ENCODE results near the gene ATAD3A. TPM values are rescaled to one million over a fixed set of nuclear protein-coding genes. Genes with fewer than 3 reads are reported as not detected.
"Not testable (repeated sequence)": the region's sequence is repeated elsewhere in the genome, so short reads cannot be mapped to it uniquely, and the experiment has no call there.

Gene ATAD3A
- total RNA-seq, 1 experiment from 2014 or later, result 63.2 TPM

GRCh38 chr1:1504777-1505365 is 7.1 kb upstream of the ATAD3A start:
- ChIA-PET POLR2A (interaction anchor here (0.5 to 3.1 kb wide), 13 partner anchors 11 to 196 kb away, joined by 3 to 41 read pairs (median 4); partner anchors contain the start of genes AURKAIP1, CCNL2 and MRPL20), CTCF (interaction anchor here (0.5 to 2.1 kb wide), 27 partner anchors 12 to 253 kb away, joined by 3 to 17 read pairs (median 3); partner anchors contain the start of genes AURKAIP1, CCNL2 and UBE2J2)
- intact Hi-C loops (cut with micrococcal nuclease), result loop anchor here (10.0 kb wide), 2 partner anchors 100 to 130 kb away; partner anchors contain the start of genes AURKAIP1 and MRPL20
- H3K27me3 Mint-ChIP-seq (ENCODE audit: insufficient read depth, unreplicated experiment); H3K36me3 Mint-ChIP-seq (ENCODE audit: insufficient read depth, unreplicated experiment); H3K9me3 Mint-ChIP-seq (ENCODE audit: unreplicated experiment); H3K4me1 Mint-ChIP-seq (ENCODE audit: insufficient read depth, unreplicated experiment); BruUV-seq (replicated peaks): not testable (repeated sequence)
- Mint-ChIP-seq H3K27ac (ENCODE audit: low read depth, unreplicated experiment) (peak overlapping the region; percentile 98), H3K4me3 (ENCODE audit: unreplicated experiment) (peak overlapping the region; percentile 77)
- peak; percentile 79 for DNase-seq (ENCODE audit: unreplicated experiment)
- peak; percentile 78 for TF ChIP-seq CTCF (IDR thresholded peaks at IDR 0.05; ENCODE audit: unreplicated experiment)

- peak; percentile 24 for TF ChIP-seq CTCF (IDR thresholded peaks at IDR 0.05; ENCODE audit: unreplicated experiment)
- H3K9me3 Mint-ChIP-seq (ENCODE audit: unreplicated experiment); H3K27me3 Mint-ChIP-seq (ENCODE audit: insufficient read depth, unreplicated experiment); H3K36me3 Mint-ChIP-seq (ENCODE audit: insufficient read depth, unreplicated experiment); H3K4me1 Mint-ChIP-seq (ENCODE audit: insufficient read depth, unreplicated experiment): not testable (repeated sequence)
- DNase-seq (ENCODE audit: unreplicated experiment), result peak; percentile 37
- BruUV-seq (replicated peaks), result TSS peak; percentile 70
- POLR2A ChIA-PET, result interaction anchor here (0.6 to 3.1 kb wide), 10 partner anchors 10 to 196 kb away, joined by 3 to 41 read pairs (median 4); partner anchors contain the start of genes CCNL2, DVL1 and MRPL20
- Mint-ChIP-seq H3K27ac (ENCODE audit: low read depth, unreplicated experiment) (peak overlapping the region; percentile 98), H3K4me3 (ENCODE audit: unreplicated experiment) (peak overlapping the region; percentile 77)
- CTCF ChIA-PET, result interaction anchor here (0.5 to 2.1 kb wide), 12 partner anchors 13 to 742 kb away, joined by 3 to 17 read pairs (median 3); no protein-coding TSS in a partner anchor
- intact Hi-C loops (cut with micrococcal nuclease), result loop anchor here (10.0 kb wide), 2 partner anchors 101 to 131 kb away; partner anchors contain the start of genes AURKAIP1 and MRPL20
These were observed 6.6 kb upstream of the ATAD3A start for GRCh38 chr1:1505366-1505798.

- BruUV-seq (replicated peaks); H3K9me3 Mint-ChIP-seq (ENCODE audit: unreplicated experiment); H3K36me3 Mint-ChIP-seq (ENCODE audit: insufficient read depth, unreplicated experiment); H3K4me1 Mint-ChIP-seq (ENCODE audit: insufficient read depth, unreplicated experiment); H3K27me3 Mint-ChIP-seq (ENCODE audit: insufficient read depth, unreplicated experiment): not testable (repeated sequence)
- Mint-ChIP-seq H3K27ac (ENCODE audit: low read depth, unreplicated experiment) (peak overlapping the region; percentile 98), H3K4me3 (ENCODE audit: unreplicated experiment) (peak overlapping the region; percentile 77)
- intact Hi-C loops (cut with micrococcal nuclease), result loop anchor here (10.0 kb wide), 2 partner anchors 101 to 131 kb away; partner anchors contain the start of genes AURKAIP1 and MRPL20
- POLR2A ChIA-PET, result interaction anchor here (0.6 to 3.1 kb wide), 7 partner anchors 16 to 196 kb away, joined by 3 to 41 read pairs (median 4); partner anchors contain the start of genes CCNL2, DVL1 and MRPL20
- CTCF ChIA-PET, result interaction anchor here (0.6 to 2.1 kb wide), 5 partner anchors 13 to 741 kb away, joined by 3 to 17 read pairs (median 3); no protein-coding TSS in a partner anchor
- DNase-seq (ENCODE audit: unreplicated experiment), result peak; percentile 9
These were observed 6.2 kb upstream of the ATAD3A start for GRCh38 chr1:1505801-1506200.

- Mint-ChIP-seq H3K4me3 (ENCODE audit: unreplicated experiment) (no peak overlapping the region), H3K27me3 (ENCODE audit: insufficient read depth, unreplicated experiment) (no peaks in the 10 kb centered on the region), H3K9me3 (ENCODE audit: unreplicated experiment) (no peaks in the 10 kb centered on the region), H3K27ac (ENCODE audit: low read depth, unreplicated experiment) (no peak overlapping the region), H3K4me1 (ENCODE audit: insufficient read depth, unreplicated experiment) (peaks cover 8% of the 10 kb centered on the region), H3K36me3 (ENCODE audit: insufficient read depth, unreplicated experiment) (peaks cover 5% of the 10 kb centered on the region)
- intact Hi-C loops (cut with micrococcal nuclease), result loop anchor here (10.0 kb wide), 2 partner anchors 103 to 133 kb away; partner anchors contain the start of genes AURKAIP1 and MRPL20
- ChIA-PET POLR2A (interaction anchor here (0.8 to 3.1 kb wide), 2 partner anchors 100 to 159 kb away, joined by 3 to 24 read pairs; partner anchors contain the start of gene MRPL20), CTCF (no interaction called here)
- DNase-seq (ENCODE audit: unreplicated experiment), result no peak
- BruUV-seq (replicated peaks), result no TSS peak
- TF ChIP-seq CTCF (IDR thresholded peaks at IDR 0.05; ENCODE audit: unreplicated experiment), result no peak
These were observed 4.7 kb upstream of the ATAD3A start for GRCh38 chr1:1507305-1507704.

- POLR2A ChIA-PET; H3K27ac Mint-ChIP-seq (ENCODE audit: low read depth, unreplicated experiment); H3K9me3 Mint-ChIP-seq (ENCODE audit: unreplicated experiment); BruUV-seq (replicated peaks); H3K36me3 Mint-ChIP-seq (ENCODE audit: insufficient read depth, unreplicated experiment); H3K4me3 Mint-ChIP-seq (ENCODE audit: unreplicated experiment); H3K4me1 Mint-ChIP-seq (ENCODE audit: insufficient read depth, unreplicated experiment); H3K27me3 Mint-ChIP-seq (ENCODE audit: insufficient read depth, unreplicated experiment); CTCF ChIA-PET; DNase-seq (ENCODE audit: unreplicated experiment): not testable (repeated sequence)
- intact Hi-C loops (cut with micrococcal nuclease), result loop anchor here (10.0 kb wide), 2 partner anchors 104 to 134 kb away; partner anchors contain the start of genes AURKAIP1 and MRPL20
These were observed 3.0 kb upstream of the ATAD3A start for GRCh38 chr1:1508775-1509464.

- H3K27ac Mint-ChIP-seq (ENCODE audit: low read depth, unreplicated experiment); H3K36me3 Mint-ChIP-seq (ENCODE audit: insufficient read depth, unreplicated experiment); H3K27me3 Mint-ChIP-seq (ENCODE audit: insufficient read depth, unreplicated experiment); BruUV-seq (replicated peaks); CTCF ChIA-PET; DNase-seq (ENCODE audit: unreplicated experiment); H3K4me3 Mint-ChIP-seq (ENCODE audit: unreplicated experiment); H3K4me1 Mint-ChIP-seq (ENCODE audit: insufficient read depth, unreplicated experiment); POLR2A ChIA-PET; H3K9me3 Mint-ChIP-seq (ENCODE audit: unreplicated experiment): not testable (repeated sequence)
- intact Hi-C loops (cut with micrococcal nuclease), result loop anchor here (10.0 kb wide), 2 partner anchors 105 to 135 kb away; partner anchors contain the start of genes AURKAIP1 and MRPL20
These were observed 2.5 kb upstream of the ATAD3A start for GRCh38 chr1:1509465-1509850.

All from MCF 10A (cell line).